ENCODE results near the gene RSRC1.

GRCh38 chr3:158165730-158166129 lies 55.8 kb downstream of the RSRC1 start:
- no peak for TF ChIP-seq CTCF (IDR thresholded peaks at IDR 0.05)
- no peak for TF ChIP-seq POLR2A (IDR thresholded peaks at IDR 0.05)
